ENCODE results near the gene PRDM11.

- TF ChIP-seq CTCF (IDR thresholded peaks at IDR 0.05) (no peak), POLR2A (IDR thresholded peaks at IDR 0.05) (peak; percentile 56 to 69 (median 64))
Measured at GRCh38 chr11:45180848-45181192, 34.4 kb downstream of the PRDM11 start.

All from body of pancreas (tissue), 4 donors.